ENCODE data around the gene PGM2. TPM values are rescaled to one million over a fixed set of nuclear protein-coding genes. Genes with fewer than 3 reads are reported as not detected.

Gene PGM2
- total and polyA plus RNA-seq, 10 of the 15 experiments (the other 5 are each of a cell fraction or from before 2014, with no cell fraction given) = 11.9 to 41.7 (median 37.1) TPM

- TF ChIP-seq MEF2A (IDR thresholded peaks at IDR 0.05; ENCODE audit: insufficient read depth, low read depth, low read length) (0 out of 2 replicates have a peak, but pooled peaks have one; percentile 11), RELB (IDR thresholded peaks at IDR 0.05; ENCODE audit: low read depth) (peak; percentile 51; the same call in 1 of the 2 replicates), JUNB (IDR thresholded peaks at IDR 0.05) (no peak), HSF1 (IDR thresholded peaks at IDR 0.05; ENCODE audit: low read depth, low read length) (no peak), KDM1A (IDR thresholded peaks at IDR 0.05; ENCODE audit: borderline replicate concordance) (no peak), USF1 (IDR thresholded peaks at IDR 0.05; ENCODE audit: borderline replicate concordance, extremely low read length, insufficient read depth, low read depth, low read length) (no peak), MAX (IDR thresholded peaks at IDR 0.05; ENCODE audit: low read depth, low read length) (peak; percentile 57; the same call in 1 of the 2 replicates), NR2C2 (IDR thresholded peaks at IDR 0.05; ENCODE audit: borderline replicate concordance, control insufficient read depth, insufficient read length, low read depth) (no peak), STAT1 (conservative IDR thresholded peaks at IDR 0.05) (0 out of 2 replicates have a peak, but pooled peaks have one; percentile 46)
Observed at GRCh38 chr4:37826295-37827029, at the start of gene PGM2 (continued).
